Dendritic cell treated with granulocyte-macrophage colony-stimulating factor and Interleukin-4, amounts not matched to agents 40 ng/mL and 50 ng/mL, for 4 days (primary cell): ENCODE results near the gene ARL13A.
"Not testable (repeated sequence)": the region's sequence is repeated elsewhere in the genome, so short reads cannot be mapped to it uniquely, and the experiment has no call there.

Experiments
- H3K27ac Mint-ChIP-seq: one replicate; pipeline ENCODE4 v1.8.0; 2022; ENCODE audit warnings: mild to moderate bottlenecking, mixed read lengths
- H3K27me3 Mint-ChIP-seq: one replicate; pipeline ENCODE4 v1.8.0; 2022; ENCODE audit warnings: mild to moderate bottlenecking, mixed read lengths
- H3K36me3 Mint-ChIP-seq: one replicate; pipeline ENCODE4 v1.8.0; 2022; ENCODE audit warnings: low read depth, mixed read lengths
- H3K4me1 Mint-ChIP-seq: one replicate; pipeline ENCODE4 v1.8.0; 2022; ENCODE audit warnings: low read depth, mixed read lengths
- H3K4me3 Mint-ChIP-seq: one replicate; pipeline ENCODE4 v1.8.0; 2022; ENCODE audit warnings: mild to moderate bottlenecking, moderate library complexity, mixed read lengths
- H3K9me3 Mint-ChIP-seq: one replicate; pipeline ENCODE4 v1.8.0; 2022; ENCODE audit warnings: mixed read lengths
- intact Hi-C: fragments of 100-400 bp; cut with micrococcal nuclease; formaldehyde crosslinking; loops from one replicate; pipeline ENCODE4 v1.15.0; 2022

ARL13A gene

DNA sequence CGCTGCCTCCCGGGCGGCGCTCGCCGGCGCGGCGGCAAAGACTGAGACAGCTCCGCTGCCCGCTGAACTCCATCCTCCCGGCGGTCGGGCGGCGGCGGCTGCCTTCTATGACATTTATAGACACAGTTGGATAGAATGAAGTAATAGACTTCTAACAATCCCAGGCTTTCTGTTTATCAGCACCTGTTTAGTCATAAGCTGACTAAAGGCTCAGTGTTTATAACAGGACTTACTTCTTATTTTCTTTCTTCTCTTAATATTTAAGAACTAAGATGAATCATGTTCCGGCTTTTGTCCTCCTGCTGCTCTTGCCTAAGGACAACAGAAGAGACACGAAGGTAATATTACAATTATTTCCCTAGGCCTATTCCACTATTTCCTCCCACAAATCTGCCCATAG lies 3.9 kb downstream of the ARL13A start:
- H3K27me3 Mint-ChIP-seq: no peaks in the 10 kb centered on the region
- H3K4me1 Mint-ChIP-seq: no peaks in the 10 kb centered on the region
- H3K4me3 Mint-ChIP-seq: no peak overlapping the region
- intact Hi-C loops: no loop called here
- no peaks in the 10 kb centered on the region for H3K9me3 Mint-ChIP-seq
- H3K27ac Mint-ChIP-seq: no peak overlapping the region
- H3K36me3 Mint-ChIP-seq: no peaks in the 10 kb centered on the region

DNA sequence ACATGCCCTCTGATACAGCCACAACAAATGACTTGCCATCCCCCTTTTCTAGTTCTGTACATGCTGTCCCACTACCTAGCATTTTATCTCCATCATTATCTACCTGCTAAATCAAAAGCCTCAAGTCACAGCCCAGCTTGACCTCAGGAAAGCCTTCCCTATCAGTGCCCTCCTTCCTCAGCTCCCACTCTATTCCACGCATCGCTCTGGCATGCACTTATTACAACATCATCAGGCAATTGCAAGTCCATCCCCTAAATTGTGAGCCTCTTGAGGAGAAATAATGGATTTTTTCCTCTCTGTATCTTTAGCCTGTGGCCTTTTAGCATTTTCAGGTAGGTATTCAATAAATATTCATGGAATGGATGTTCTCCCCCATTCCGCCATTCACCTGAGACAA lies 5.7 kb downstream of the ARL13A start:
- Mint-ChIP-seq H3K9me3 (no peaks in the 10 kb centered on the region), H3K36me3 (no peaks in the 10 kb centered on the region), H3K27me3 (no peaks in the 10 kb centered on the region), H3K27ac (no peak overlapping the region), H3K4me3 (no peak overlapping the region), H3K4me1 (no peaks in the 10 kb centered on the region)
- intact Hi-C loops: no loop called here

DNA sequence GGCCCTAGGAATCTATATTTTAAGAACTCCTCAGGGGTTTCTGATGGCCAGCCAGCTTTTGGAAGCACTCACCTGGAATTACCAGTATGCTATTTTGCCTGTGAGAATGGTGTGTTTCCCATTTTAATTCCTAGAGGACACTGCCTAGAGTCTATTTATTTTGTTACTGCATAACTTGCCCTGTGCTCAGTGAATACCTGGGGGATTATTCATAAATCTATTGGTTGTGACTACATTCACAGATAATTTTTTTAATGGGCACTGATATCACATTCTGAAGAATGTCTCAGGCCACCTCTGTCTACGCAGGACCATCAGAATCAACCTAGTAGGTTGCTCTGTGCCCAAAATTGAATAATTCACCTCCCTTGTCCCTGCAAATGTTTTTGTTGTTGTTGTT lies 6.7 kb downstream of the ARL13A start:
- H3K27me3 Mint-ChIP-seq: no peaks in the 10 kb centered on the region
- no peak overlapping the region for H3K27ac Mint-ChIP-seq

DNA sequence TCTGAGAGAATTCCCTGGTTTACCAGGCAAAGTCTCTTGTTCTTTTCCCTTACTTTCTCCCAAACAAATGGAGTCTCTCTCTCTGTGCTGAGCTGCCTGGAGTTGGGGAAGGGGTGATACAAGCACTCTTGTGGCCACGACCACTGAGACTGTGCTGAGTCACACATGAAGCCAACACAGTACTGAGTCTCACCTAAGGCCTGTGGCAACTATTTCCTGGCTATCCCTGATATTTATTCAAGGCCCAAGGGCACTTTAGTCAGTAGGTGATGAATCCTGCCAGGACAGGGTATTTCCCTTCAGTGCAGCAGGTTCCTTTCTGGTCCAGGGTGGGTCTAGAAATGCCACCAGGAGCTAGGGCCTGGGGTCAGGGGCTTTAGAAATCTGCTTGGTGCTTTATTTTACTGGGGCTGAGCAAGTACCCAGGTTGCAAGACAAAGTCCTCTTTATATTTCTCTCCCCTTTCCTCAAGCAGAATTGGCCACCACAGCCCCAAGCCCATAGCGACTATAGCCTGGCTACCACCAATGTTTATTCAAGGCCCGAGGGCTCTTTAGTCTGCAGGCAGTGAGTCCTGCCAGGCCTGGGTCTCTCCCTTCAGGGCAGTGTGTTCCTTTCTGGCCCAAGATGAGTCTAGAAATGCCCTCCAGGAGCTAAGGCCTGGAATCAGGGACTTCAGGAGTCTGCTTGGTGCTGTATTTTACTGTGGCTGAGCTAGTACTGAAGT lies 10.5 kb downstream of the ARL13A start:
- intact Hi-C loops: no loop called here
- Mint-ChIP-seq H3K4me3 (no peak overlapping the region), H3K27me3 (no peaks in the 10 kb centered on the region), H3K36me3 (no peaks in the 10 kb centered on the region), H3K27ac (no peak overlapping the region), H3K9me3 (no peaks in the 10 kb centered on the region), H3K4me1 (no peaks in the 10 kb centered on the region)

More for the DNA sequence above, 6.7 kb downstream of the ARL13A start:
- intact Hi-C loops: no loop called here
- Mint-ChIP-seq H3K4me1 (no peaks in the 10 kb centered on the region), H3K4me3 (no peak overlapping the region), H3K9me3 (no peaks in the 10 kb centered on the region), H3K36me3 (no peaks in the 10 kb centered on the region)

DNA sequence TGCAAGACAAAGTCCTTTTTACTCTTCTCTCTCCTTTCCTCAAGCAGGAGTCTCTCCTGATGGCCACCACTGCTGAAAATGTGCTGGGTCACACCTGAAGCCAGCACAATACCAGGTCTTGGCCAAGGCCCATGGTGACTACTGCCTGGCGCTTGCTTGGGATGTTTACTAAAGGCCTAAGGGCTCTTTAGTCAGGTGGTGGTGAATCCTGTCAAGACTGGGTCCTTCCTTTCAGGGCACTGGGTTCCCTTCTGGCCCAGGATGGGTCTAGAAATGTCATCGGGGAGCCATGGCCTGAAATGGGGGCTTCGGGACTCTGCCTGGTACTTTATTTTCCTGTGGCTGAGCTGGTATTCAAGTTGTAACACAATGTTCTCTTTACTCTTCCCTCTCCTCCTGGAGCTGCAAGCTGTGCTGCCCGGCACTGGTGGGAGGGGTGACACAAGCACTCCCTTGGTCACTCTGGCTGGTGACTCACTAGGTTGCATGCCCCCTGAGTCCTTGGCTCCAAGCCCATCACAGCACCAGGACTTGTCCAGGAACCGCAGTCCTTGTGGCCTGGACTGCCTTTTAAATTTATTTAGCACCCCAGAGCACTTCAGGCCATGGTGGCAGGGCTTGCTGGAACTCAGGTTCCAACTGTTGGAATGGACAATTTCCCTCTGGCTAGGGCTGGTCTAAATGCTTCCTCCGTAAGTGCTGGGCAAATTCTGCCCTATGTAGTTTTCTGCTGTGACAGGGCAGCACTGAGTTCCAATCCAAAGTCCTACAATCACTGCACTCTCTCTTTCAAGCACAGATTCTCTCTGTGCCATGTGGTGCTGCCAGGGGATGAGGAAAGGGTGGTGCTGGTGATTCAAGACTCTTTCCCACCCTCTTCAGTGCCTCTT lies 11.3 kb downstream of the ARL13A start:
- H3K4me1 Mint-ChIP-seq: no peaks in the 10 kb centered on the region
- H3K36me3 Mint-ChIP-seq: no peaks in the 10 kb centered on the region
- no peak overlapping the region for H3K27ac Mint-ChIP-seq
- no peaks in the 10 kb centered on the region for H3K27me3 Mint-ChIP-seq
- H3K9me3 Mint-ChIP-seq: no peaks in the 10 kb centered on the region
- H3K4me3 Mint-ChIP-seq: no peak overlapping the region
- intact Hi-C loops: no loop called here

DNA sequence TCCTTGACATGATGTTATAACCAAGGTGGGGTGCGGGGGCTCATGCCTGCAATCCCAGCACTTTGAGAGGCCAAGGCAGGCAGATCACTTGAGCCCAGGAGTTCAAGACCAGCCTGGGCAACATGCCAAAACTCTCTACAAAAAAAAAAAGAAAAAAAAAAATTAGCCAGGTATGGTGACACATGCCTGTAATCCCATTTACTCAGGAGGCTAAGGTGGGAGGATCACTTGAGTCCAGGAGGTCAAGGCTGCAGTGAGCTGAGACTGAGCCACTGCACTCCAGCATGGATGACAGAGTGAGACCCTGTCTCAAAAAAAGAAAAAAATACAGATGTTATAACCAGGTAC lies 12.0 kb downstream of the ARL13A start:
- H3K27me3 Mint-ChIP-seq: not testable (repeated sequence)

DNA sequence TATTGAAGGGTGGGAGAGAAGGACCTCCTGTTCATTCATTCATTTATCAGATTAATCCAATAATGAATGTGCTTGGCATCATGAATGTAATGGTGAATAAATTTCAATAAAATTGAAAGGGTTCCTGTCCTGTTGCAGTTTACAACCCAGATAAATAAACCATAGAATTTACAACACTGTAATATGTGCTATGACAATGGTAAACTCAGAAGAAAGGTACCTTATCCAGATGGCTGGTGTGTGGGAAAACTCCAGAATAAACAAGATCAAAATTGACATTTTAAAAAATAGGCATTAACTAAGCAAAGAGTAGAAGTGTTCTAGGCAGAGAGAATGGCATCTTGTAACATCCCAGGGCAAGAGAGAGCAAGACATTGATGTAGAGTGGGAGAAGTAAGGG lies 15.3 kb downstream of the ARL13A start:
- H3K4me1 Mint-ChIP-seq: no peaks in the 10 kb centered on the region
- H3K27me3 Mint-ChIP-seq: no peaks in the 10 kb centered on the region
- H3K27ac Mint-ChIP-seq: no peak overlapping the region
- intact Hi-C loops: no loop called here
- peaks cover 10% of the 10 kb centered on the region for H3K36me3 Mint-ChIP-seq
- no peak overlapping the region for H3K4me3 Mint-ChIP-seq
- no peaks in the 10 kb centered on the region for H3K9me3 Mint-ChIP-seq

More for the DNA sequence above, 12.0 kb downstream of the ARL13A start:
- intact Hi-C loops, H3K36me3 Mint-ChIP-seq, H3K9me3 Mint-ChIP-seq, H3K4me3 Mint-ChIP-seq, H3K27ac Mint-ChIP-seq, H3K4me1 Mint-ChIP-seq: not testable (repeated sequence)

DNA sequence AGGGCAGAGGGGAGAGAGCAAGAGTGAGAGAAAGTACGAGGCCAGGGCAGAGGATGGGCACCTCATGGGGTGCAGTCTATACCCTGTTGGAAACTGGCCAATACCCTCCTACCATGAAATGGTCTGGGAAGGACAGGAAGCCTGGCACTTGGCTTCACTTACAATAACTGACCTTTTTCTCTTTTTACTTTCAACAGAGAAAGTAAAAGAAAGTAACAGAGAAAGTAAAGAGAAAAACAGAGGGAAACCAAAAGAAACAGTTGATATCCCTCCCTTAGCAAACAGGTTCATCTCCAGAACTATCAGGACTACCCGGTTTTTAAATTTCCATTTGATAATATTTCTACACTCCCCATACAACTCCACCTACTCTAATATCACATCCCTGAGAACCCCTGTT lies 20.6 kb downstream of the ARL13A start:
- Mint-ChIP-seq H3K9me3 (no peaks in the 10 kb centered on the region), H3K36me3 (peaks cover 10% of the 10 kb centered on the region), H3K27ac (no peak overlapping the region), H3K27me3 (no peaks in the 10 kb centered on the region), H3K4me1 (no peaks in the 10 kb centered on the region), H3K4me3 (no peak overlapping the region)
- intact Hi-C loops: no loop called here

DNA sequence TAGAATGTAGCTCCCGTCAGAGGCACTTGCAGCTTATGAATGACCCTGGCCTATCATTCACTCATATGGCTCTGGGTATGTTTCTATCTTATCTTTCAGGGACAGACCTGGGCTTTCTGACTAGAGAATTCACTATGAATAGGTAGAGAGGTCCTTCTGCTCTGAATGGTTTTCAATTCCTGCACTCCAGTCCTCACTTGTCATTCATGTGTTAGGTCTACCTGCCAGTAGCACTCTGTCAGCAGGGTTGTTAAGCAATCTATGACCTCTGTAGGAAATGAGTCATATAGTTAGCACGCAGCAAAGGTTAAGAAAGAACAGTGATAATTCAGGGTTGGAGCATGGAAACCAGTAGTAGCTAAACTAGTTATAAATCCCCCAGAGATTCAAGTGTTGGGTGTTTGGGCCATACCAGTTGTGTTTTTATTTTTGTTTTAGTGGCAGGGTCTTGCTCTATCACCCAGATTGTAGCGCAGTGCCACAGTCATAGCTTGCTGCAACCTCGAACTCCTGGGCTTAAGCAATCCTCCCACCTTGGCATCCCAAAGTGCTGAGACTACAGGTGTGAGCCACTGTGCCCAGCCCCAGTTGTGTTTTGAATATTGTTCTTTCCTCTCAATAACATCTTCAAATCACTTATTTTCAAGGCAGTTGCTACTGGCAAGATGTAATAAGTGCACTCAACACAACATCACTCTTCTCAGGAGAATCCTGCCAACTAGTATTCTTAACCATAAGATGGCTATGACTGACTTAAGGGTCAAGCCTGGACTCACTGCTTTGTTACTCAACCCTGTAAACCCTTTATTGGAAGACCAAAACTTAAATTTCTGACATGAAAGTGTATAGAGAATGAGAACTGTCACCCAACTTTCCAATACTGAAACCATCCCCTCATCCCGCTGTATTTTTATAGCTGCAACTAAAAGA lies 25.1 kb downstream of the ARL13A start:
- H3K4me3 Mint-ChIP-seq: no peak overlapping the region
- no peaks in the 10 kb centered on the region for H3K36me3 Mint-ChIP-seq
- no peaks in the 10 kb centered on the region for H3K9me3 Mint-ChIP-seq
- H3K27ac Mint-ChIP-seq: no peak overlapping the region
- no peaks in the 10 kb centered on the region for H3K4me1 Mint-ChIP-seq
- intact Hi-C loops: no loop called here
- no peaks in the 10 kb centered on the region for H3K27me3 Mint-ChIP-seq

DNA sequence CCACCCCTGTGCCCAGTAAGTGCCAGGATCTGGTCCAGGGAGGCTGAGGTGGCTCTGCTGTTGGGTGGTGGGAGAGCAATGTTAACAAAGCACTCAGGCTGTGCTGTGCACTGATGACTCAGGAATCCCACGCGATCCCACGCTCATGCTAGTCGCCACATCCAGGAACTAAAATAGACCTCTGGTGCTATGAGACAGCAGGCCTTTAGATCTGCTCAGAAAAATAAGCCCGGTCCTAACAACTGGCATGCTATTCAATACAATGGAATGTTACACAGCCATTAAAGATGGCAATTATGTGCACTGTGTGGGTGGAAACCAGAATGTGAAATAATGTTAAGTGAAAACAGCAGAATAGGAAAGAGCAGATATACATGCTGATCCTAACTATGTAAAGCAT lies 26.0 kb downstream of the ARL13A start:
- Mint-ChIP-seq H3K27ac (no peak overlapping the region), H3K9me3 (no peaks in the 10 kb centered on the region), H3K27me3 (no peaks in the 10 kb centered on the region), H3K4me1 (no peaks in the 10 kb centered on the region), H3K4me3 (no peak overlapping the region), H3K36me3 (no peaks in the 10 kb centered on the region)
- intact Hi-C loops: no loop called here

DNA sequence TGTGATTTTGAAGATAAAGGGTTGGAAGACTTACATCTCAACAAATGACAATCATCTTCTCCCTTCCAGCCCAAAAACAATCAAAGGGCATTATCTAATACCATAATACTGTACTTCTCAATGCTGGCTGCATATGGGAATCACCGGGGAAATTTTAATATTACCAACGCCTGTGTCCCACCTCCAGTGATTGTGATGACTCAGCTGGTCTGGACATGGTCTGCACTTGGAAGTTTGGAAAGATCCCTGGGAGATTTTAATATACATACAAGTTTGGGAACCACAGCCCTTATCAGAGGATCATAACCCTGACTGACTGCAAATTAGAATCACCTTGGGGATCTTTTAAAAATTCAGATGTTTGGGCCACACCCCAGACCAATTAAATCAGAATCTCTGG lies 29.9 kb downstream of the ARL13A start:
- Mint-ChIP-seq H3K27ac (no peak overlapping the region), H3K9me3 (no peaks in the 10 kb centered on the region), H3K27me3 (no peaks in the 10 kb centered on the region), H3K4me3 (no peak overlapping the region), H3K4me1 (no peaks in the 10 kb centered on the region), H3K36me3 (peaks cover 22% of the 10 kb centered on the region)
- intact Hi-C loops: no loop called here

DNA sequence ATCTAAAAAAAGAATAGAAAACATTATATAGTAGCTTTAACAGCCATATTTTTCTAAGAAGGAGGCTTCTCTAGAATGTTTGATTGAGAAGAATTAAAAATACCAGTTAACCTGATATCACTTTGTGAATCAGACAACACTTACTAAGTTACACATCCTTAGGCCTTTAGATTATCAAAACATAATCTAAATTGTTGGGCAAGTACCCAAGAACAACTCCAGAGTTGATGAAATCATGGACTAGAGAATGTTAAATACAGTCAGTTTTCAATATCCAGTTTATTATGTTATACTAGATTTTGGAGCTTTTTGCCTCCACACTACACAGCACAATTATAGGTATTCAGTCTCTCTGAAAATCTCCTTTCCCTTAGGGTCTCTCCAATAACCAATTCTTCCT lies 39.6 kb downstream of the ARL13A start:
- H3K27ac Mint-ChIP-seq: no peak overlapping the region
- no peaks in the 10 kb centered on the region for H3K27me3 Mint-ChIP-seq
- H3K4me3 Mint-ChIP-seq: no peak overlapping the region
- intact Hi-C loops: no loop called here
- H3K36me3 Mint-ChIP-seq: peaks cover 62% of the 10 kb centered on the region
- no peaks in the 10 kb centered on the region for H3K9me3 Mint-ChIP-seq
- no peaks in the 10 kb centered on the region for H3K4me1 Mint-ChIP-seq

DNA sequence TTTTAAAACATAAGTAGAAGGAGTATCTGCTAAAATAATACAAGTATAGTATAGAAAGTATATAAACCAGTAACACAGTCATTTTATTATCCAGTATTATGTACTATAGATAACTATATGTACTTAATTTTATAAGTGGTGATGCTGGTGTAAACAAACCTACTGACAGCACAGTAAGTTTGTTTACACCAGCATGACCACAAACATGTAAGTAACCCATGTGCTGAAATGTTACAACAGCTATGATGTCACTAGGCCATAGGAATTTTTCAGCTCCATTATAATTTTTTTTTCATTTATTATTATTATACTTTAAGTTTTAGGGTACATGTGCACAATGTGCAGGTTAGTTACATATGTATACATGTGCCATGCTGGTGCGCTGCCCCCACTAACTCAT lies 42.5 kb downstream of the ARL13A start:
- H3K36me3 Mint-ChIP-seq: peaks cover 61% of the 10 kb centered on the region
- H3K27me3 Mint-ChIP-seq, H3K4me1 Mint-ChIP-seq, H3K4me3 Mint-ChIP-seq, H3K9me3 Mint-ChIP-seq, intact Hi-C loops, H3K27ac Mint-ChIP-seq: not testable (repeated sequence)

DNA sequence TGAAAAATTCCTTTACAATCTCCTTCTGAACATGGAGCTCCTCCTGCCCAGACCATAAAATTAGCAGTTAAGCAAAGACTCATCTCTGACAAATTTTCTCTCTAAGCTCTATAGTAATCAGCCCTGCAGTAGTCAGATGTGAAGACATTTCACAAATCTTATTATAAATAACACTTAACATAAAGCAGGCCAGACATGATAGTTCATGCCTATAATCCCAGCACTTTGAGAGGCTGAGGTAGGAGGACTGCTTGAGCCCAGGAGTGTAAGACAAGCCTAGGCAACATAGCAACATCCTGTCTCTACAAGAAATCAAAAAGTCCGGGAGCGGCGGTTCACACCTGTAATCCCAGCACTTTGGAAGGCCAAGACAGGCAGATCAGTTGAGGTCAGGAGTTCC lies 52.5 kb downstream of the ARL13A start:
- intact Hi-C loops: no loop called here
- Mint-ChIP-seq H3K9me3 (no peaks in the 10 kb centered on the region), H3K27me3 (no peaks in the 10 kb centered on the region), H3K27ac (no peak overlapping the region), H3K36me3 (peaks cover 83% of the 10 kb centered on the region), H3K4me3 (no peak overlapping the region), H3K4me1 (no peaks in the 10 kb centered on the region)
